ENCODE results near the gene ARMC5. TPM values are rescaled to one million over a fixed set of nuclear protein-coding genes. Genes with fewer than 3 reads are reported as not detected.

ARMC5 gene
- total and polyA plus RNA-seq, 12 donors = 3.8 to 11.9 (median 6.6) TPM

- no peaks in the 10 kb centered on the region for H3K9me3 ChIP-seq
- TF ChIP-seq CTCF (IDR thresholded peaks at IDR 0.05) = no peak
- H3K4me3 ChIP-seq = peak overlapping the region in 1 of 10 donors; percentile 7
- DNase-seq (no peak), ATAC-seq (peak in 3 of 8 donors; percentile 3 to 7 (median 5))
- H3K27ac ChIP-seq = peak overlapping the region in 9 of 10 donors; percentile 18 to 77 (median 39)
- H3K27me3 ChIP-seq = no peaks in the 10 kb centered on the region
- intact Hi-C loops (cut with DNase I) = loop anchor here in 5 of 10 donors (5.0 to 10.0 kb wide), 4 partner anchors 269 to 414 kb away; partner anchors contain the start of genes FUS (in 3 of the 5) and KAT8 (in 1 of the 5)
- peaks cover 0 to 5% (median 0%) of the 10 kb centered on the region in 9 donors for H3K36me3 ChIP-seq
- peaks cover 15 to 73% (median 62%) of the 10 kb centered on the region in 9 donors for H3K4me1 ChIP-seq
- WGBS, 2 donors = 44 to 45% methylated on average over 20 of the region's 20 CpGs
Observed at GRCh38 chr16:31453255-31454204, 5.8 kb upstream of the ARMC5 start.

- TF ChIP-seq CTCF (IDR thresholded peaks at IDR 0.05) = peak in 5 of 9 donors; percentile 23 to 45 (median 24)
- 65 to 69% methylated on average over 17 of the region's 17 CpGs for WGBS, 2 donors
Observed at GRCh38 chr16:31455601-31456314, 3.5 kb upstream of the ARMC5 start.

GRCh38 chr16:31456988-31457360, 2.3 kb upstream of the ARMC5 start:
- Histone ChIP-seq H3K4me3 (peak overlapping the region in 6 of 10 donors; percentile 72 to 88 (median 78)), H3K9me3 (no peaks in the 10 kb centered on the region), H3K27ac (peak overlapping the region in 3 of 10 donors; percentile 12 to 98 (median 95)), H3K36me3 (peaks cover 0 to 10% (median 1%) of the 10 kb centered on the region in 9 donors), H3K27me3 (no peaks in the 10 kb centered on the region), H3K4me1 (peaks cover 15 to 76% (median 69%) of the 10 kb centered on the region in 9 donors)
- no peak for DNase-seq
- intact Hi-C loops (cut with DNase I) = loop anchor here in 5 of 10 donors (5.0 to 10.0 kb wide), 6 partner anchors 272 to 500 kb away; partner anchors contain the start of genes FUS (in 3 of the 5), KAT8 (in 1 of the 5), SETD1A (in 1 of the 5) and ZNF267 (in 1 of the 5)
- WGBS, 2 donors = 69 to 77% methylated on average over 8 of the region's 8 CpGs
- no peak for ATAC-seq
- TF ChIP-seq CTCF (IDR thresholded peaks at IDR 0.05) = no peak

More at GRCh38 chr16:31455601-31456314, 3.5 kb upstream of the ARMC5 start:
- H3K4me3 ChIP-seq = no peak overlapping the region
- H3K4me1 ChIP-seq = peaks cover 15 to 81% (median 69%) of the 10 kb centered on the region in 9 donors
- peak overlapping the region in 2 of 10 donors; percentile 7 to 41 for H3K27ac ChIP-seq
- DNase-seq (no peak), ATAC-seq (no peak)
- no peaks in the 10 kb centered on the region for H3K9me3 ChIP-seq
- no peaks in the 10 kb centered on the region for H3K27me3 ChIP-seq
- intact Hi-C loops (cut with DNase I) = loop anchor here in 5 of 10 donors (5.0 to 10.0 kb wide), 6 partner anchors 271 to 498 kb away; partner anchors contain the start of genes FUS (in 3 of the 5), KAT8 (in 1 of the 5), SETD1A (in 1 of the 5) and ZNF267 (in 1 of the 5)
- peaks cover 0 to 5% (median 0%) of the 10 kb centered on the region in 9 donors for H3K36me3 ChIP-seq
